ENCODE measurements around the gene DOK7. TPM values are rescaled to one million over a fixed set of nuclear protein-coding genes. Genes with fewer than 3 reads are reported as not detected.

DOK7 gene
- total and polyA plus RNA-seq, 3 donors from 2014 or later: 9.3 to 29.5 (median 22.9) TPM

DNA sequence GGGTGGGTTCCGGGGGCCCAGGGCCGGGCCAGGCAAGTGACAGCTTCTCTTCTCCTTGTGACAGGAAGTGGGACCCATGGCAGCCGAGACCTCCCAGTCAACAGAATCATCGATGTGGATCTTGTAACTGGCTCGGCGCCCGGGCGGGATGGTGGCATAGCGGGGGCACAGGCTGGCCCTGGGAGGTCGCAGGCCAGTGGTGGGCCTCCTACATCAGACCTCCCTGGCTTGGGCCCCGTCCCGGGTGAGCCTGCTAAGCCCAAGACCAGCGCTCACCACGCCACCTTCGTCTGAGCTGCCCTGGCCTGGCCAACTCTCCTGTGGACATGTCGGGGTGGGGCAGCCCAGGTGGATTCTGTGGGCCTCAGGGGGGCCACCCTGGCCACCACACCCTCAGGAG is 23.7 kb upstream of the DOK7 start:
- no peak for TF ChIP-seq POLR2A (IDR thresholded peaks at IDR 0.05)
- TF ChIP-seq, protein P1, sequence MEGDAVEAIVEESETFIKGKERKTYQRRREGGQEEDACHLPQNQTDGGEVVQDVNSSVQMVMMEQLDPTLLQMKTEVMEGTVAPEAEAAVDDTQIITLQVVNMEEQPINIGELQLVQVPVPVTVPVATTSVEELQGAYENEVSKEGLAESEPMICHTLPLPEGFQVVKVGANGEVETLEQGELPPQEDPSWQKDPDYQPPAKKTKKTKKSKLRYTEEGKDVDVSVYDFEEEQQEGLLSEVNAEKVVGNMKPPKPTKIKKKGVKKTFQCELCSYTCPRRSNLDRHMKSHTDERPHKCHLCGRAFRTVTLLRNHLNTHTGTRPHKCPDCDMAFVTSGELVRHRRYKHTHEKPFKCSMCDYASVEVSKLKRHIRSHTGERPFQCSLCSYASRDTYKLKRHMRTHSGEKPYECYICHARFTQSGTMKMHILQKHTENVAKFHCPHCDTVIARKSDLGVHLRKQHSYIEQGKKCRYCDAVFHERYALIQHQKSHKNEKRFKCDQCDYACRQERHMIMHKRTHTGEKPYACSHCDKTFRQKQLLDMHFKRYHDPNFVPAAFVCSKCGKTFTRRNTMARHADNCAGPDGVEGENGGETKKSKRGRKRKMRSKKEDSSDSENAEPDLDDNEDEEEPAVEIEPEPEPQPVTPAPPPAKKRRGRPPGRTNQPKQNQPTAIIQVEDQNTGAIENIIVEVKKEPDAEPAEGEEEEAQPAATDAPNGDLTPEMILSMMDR (IDR thresholded peaks at IDR 0.05): no peak
- Histone ChIP-seq H3K4me3 (no peak overlapping the region), H3K4me1 (peaks cover 3% of the 10 kb centered on the region), H3K9me3 (no peaks in the 10 kb centered on the region), H3K27ac (no peak overlapping the region), H3K27me3 (no peaks in the 10 kb centered on the region), H3K36me3 (ENCODE audit: low read depth, missing control alignments) (no peaks in the 10 kb centered on the region)
- no peak for DNase-seq
- intact Hi-C loops (cut with DNase I; ENCODE audit: low total_unique reads): no loop called here
- WGBS, 2 donors: 73 to 91% methylated on average over 2 to 16 of the region's 16 CpGs

DNA sequence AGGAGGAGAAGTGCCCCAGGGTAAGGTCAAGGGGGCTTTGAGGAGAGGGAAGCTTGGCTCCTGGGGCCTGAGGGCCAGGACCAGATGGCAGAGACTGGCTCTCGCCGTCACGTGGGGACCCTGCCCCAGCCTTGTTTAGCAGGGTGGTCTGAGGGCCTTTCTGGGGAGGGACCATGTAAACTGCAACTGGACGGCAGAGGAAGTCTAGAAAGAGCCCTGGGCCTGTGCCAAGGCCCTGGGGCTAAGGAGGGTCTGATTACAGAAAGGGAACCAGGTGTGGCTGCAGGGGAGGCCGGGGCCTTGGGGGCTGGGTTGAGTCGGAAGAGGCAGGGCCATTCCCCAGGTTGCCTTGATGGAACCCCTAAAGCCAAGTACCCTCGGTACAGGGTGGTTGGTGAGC is 23.1 kb upstream of the DOK7 start:
- no peaks in the 10 kb centered on the region for H3K27me3 ChIP-seq
- TF ChIP-seq POLR2A (IDR thresholded peaks at IDR 0.05): no peak
- TF ChIP-seq, protein P1 (IDR thresholded peaks at IDR 0.05): no peak
- H3K9me3 ChIP-seq: no peaks in the 10 kb centered on the region
- no peak overlapping the region for H3K27ac ChIP-seq
- intact Hi-C loops (cut with DNase I; ENCODE audit: low total_unique reads): loop anchor here (5.0 kb wide), 1 partner anchor 93 kb away; no protein-coding TSS in a partner anchor
- peaks cover 3% of the 10 kb centered on the region for H3K4me1 ChIP-seq
- no peaks in the 10 kb centered on the region for H3K36me3 ChIP-seq (ENCODE audit: low read depth, missing control alignments)
- H3K4me3 ChIP-seq: no peak overlapping the region
- WGBS, 2 donors: 87 to 93% methylated on average over 7 of the region's 7 CpGs
- DNase-seq: no peak

DNA sequence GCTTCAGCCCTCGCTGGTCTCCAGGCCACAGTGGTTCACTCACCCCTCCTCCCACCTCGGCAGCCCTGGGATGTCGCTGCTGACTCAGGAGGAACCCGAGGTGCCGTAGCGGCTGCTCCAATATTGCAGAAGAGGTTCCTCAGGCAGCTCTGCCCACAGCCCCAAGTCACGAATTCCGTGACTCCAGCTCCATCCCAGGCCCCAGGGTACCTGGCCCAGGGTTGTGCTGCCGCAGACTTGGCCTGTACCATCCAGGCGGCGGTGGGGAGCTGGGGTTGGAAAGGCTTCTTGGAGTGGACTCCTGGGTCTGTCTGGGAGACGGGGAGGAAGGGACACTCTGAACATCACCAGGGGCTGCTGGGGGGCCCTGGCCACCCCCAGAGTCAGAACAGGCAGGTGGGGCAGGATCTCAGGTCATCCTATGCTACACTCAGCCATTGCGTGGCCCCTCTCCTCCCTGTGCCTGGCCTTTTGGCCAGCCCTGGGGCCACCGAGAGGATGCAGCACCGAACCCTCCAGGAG is 22.1 kb upstream of the DOK7 start:
- Histone ChIP-seq H3K9me3 (no peaks in the 10 kb centered on the region), H3K4me1 (peaks cover 3% of the 10 kb centered on the region), H3K27me3 (no peaks in the 10 kb centered on the region), H3K4me3 (no peak overlapping the region), H3K36me3 (ENCODE audit: low read depth, missing control alignments) (no peaks in the 10 kb centered on the region), H3K27ac (no peak overlapping the region)
- intact Hi-C loops (cut with DNase I; ENCODE audit: low total_unique reads): loop anchor here (5.0 kb wide), 1 partner anchor 94 kb away; no protein-coding TSS in a partner anchor
- TF ChIP-seq, protein P1 (IDR thresholded peaks at IDR 0.05): no peak
- TF ChIP-seq POLR2A (IDR thresholded peaks at IDR 0.05): no peak
- 74% methylated on average over 15 of the region's 15 CpGs; no CpG with 5 or more reads in 1 of the 2 donors for WGBS, 2 donors
- DNase-seq: no peak

DNA sequence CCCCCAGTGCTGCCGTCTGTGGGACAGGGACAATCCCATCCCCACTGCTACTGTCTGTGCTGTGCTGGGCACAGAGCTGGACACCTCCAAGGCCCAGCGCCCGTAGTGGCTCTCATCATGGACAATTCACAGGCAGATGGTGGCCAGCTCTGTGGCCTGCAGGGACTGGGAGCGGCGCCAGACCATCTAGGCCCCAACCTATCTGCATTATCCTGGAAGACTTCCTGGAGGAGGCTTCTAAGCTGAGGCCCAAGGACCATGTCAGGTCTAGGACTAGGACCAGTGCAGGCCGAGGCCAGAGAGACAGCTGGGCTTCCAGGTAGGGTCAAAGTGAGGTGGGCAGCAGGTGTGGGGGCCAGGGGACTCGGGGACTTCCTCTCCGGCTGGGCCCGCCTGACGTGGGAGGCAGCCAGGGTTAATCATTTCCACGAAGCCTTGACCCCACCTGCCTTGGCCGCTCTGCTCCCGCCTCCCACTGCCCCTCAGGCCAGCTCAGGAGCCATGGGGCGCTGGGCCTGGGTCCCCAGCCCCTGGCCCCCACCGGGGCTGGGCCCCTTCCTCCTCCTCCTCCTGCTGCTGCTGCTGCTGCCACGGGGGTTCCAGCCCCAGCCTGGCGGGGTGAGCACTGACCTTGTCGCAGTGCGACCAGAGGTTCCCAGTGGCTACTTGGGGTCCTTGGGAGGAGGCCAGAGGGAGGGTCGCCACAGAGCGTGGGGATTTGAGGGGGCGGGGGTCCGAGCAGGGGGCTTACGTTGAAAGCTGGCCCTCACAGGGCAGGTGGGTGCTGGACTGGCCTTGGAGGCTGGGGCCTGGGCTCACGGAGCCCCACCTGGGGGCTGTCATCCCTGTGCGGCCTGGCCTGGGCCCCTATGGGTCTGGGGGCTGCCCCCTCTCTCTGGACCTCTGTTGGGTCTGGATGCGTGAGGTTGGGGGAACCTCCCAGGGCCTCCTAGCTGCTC is 21.3 kb upstream of the DOK7 start, which contains the start of gene HGFAC:
HGFAC (plus strand) TSS at position 468 of the 959 bp plus-strand sequence; CDS start at position 502, 34 bp downstream.
- TF ChIP-seq, protein P1 (IDR thresholded peaks at IDR 0.05): no peak
- no peak for TF ChIP-seq POLR2A (IDR thresholded peaks at IDR 0.05)
- H3K36me3 ChIP-seq (ENCODE audit: low read depth, missing control alignments): no peaks in the 10 kb centered on the region
- WGBS, 2 donors: 88 to 90% methylated on average over 15 to 27 of the region's 27 CpGs
- H3K9me3 ChIP-seq: no peaks in the 10 kb centered on the region
- H3K27me3 ChIP-seq: no peaks in the 10 kb centered on the region
- peaks cover 3% of the 10 kb centered on the region for H3K4me1 ChIP-seq
- DNase-seq: no peak
- H3K27ac ChIP-seq: no peak within 1 kb of the TSS
- intact Hi-C loops (cut with DNase I; ENCODE audit: low total_unique reads): loop anchor here (5.0 kb wide), 1 partner anchor 94 kb away; no protein-coding TSS in a partner anchor
- H3K4me3 ChIP-seq: no peak within 1 kb of the TSS

Measured in testis (tissue), 3 donors.